ENCODE data around the gene ZBTB24. TPM values are rescaled to one million over a fixed set of nuclear protein-coding genes. Genes with fewer than 3 reads are reported as not detected.

The ZBTB24 gene
- total and polyA plus RNA-seq, 5 donors = 2.2 to 4.2 (median 3.4) TPM

- ATAC-seq (no peak), DNase-seq (no peak)
- 81% methylated on average over 4 of the region's 4 CpGs for WGBS
- intact Hi-C loops (cut with DNase I) = no loop called here
- Histone ChIP-seq H3K9me3 (ENCODE audit: control insufficient read depth, low read length) (no peaks in the 10 kb centered on the region), H3K27me3 (ENCODE audit: control insufficient read depth, insufficient read depth) (no peaks in the 10 kb centered on the region), H3K27ac (ENCODE audit: low read length) (no peak overlapping the region), H3K4me3 (ENCODE audit: low read length) (no peak overlapping the region), H3K4me1 (ENCODE audit: control insufficient read depth, insufficient read depth, low read length) (no peaks in the 10 kb centered on the region)
Measured at GRCh38 chr6:109498052-109498451, 15.0 kb upstream of the ZBTB24 start.

- no peak for DNase-seq
- intact Hi-C loops (cut with DNase I) = no loop called here
Measured at GRCh38 chr6:109496036-109496772, 13.2 kb upstream of the ZBTB24 start.

GRCh38 chr6:109493865-109494264, 10.8 kb upstream of the ZBTB24 start:
- Histone ChIP-seq H3K27me3 (ENCODE audit: control insufficient read depth, insufficient read depth) (no peaks in the 10 kb centered on the region), H3K9me3 (ENCODE audit: control insufficient read depth, low read length) (no peaks in the 10 kb centered on the region), H3K4me3 (ENCODE audit: low read length) (no peak overlapping the region), H3K27ac (ENCODE audit: low read length) (no peak overlapping the region), H3K4me1 (ENCODE audit: control insufficient read depth, insufficient read depth, low read length) (peaks cover 3% of the 10 kb centered on the region)
- WGBS = 87% methylated on average over 1 of the region's 1 CpG
- no peak for ATAC-seq
- no peak for DNase-seq
- intact Hi-C loops (cut with DNase I) = no loop called here

More at GRCh38 chr6:109496036-109496772, 13.2 kb upstream of the ZBTB24 start:
- Histone ChIP-seq H3K4me3 (ENCODE audit: low read length) (no peak overlapping the region), H3K9me3 (ENCODE audit: control insufficient read depth, low read length) (no peaks in the 10 kb centered on the region), H3K4me1 (ENCODE audit: control insufficient read depth, insufficient read depth, low read length) (peaks cover 3% of the 10 kb centered on the region), H3K27ac (ENCODE audit: low read length) (no peak overlapping the region), H3K27me3 (ENCODE audit: control insufficient read depth, insufficient read depth) (no peaks in the 10 kb centered on the region)
- ATAC-seq = no peak
- WGBS = 75% methylated on average over 9 of the region's 9 CpGs

GRCh38 chr6:109491207-109491938, 8.4 kb upstream of the ZBTB24 start:
- WGBS = 58% methylated on average over 5 of the region's 5 CpGs
- no peak overlapping the region for H3K4me3 ChIP-seq (ENCODE audit: low read length)
- no peaks in the 10 kb centered on the region for H3K9me3 ChIP-seq (ENCODE audit: control insufficient read depth, low read length)
- no peak overlapping the region for H3K27ac ChIP-seq (ENCODE audit: low read length)
- ATAC-seq = peak in 1 of 2 donors; percentile 31
- intact Hi-C loops (cut with DNase I) = no loop called here
- no peak for DNase-seq
- H3K4me1 ChIP-seq (ENCODE audit: control insufficient read depth, insufficient read depth, low read length) = peaks cover 3% of the 10 kb centered on the region
- H3K27me3 ChIP-seq (ENCODE audit: control insufficient read depth, insufficient read depth) = no peaks in the 10 kb centered on the region

GRCh38 chr6:109490713-109491112, 7.7 kb upstream of the ZBTB24 start:
- intact Hi-C loops (cut with DNase I) = no loop called here
- H3K4me3 ChIP-seq (ENCODE audit: low read length) = no peak overlapping the region
- WGBS = 65% methylated on average over 2 of the region's 2 CpGs
- H3K4me1 ChIP-seq (ENCODE audit: control insufficient read depth, insufficient read depth, low read length) = peaks cover 3% of the 10 kb centered on the region
- H3K27me3 ChIP-seq (ENCODE audit: control insufficient read depth, insufficient read depth) = no peaks in the 10 kb centered on the region
- ATAC-seq (no peak), DNase-seq (no peak)
- H3K9me3 ChIP-seq (ENCODE audit: control insufficient read depth, low read length) = no peaks in the 10 kb centered on the region
- H3K27ac ChIP-seq (ENCODE audit: low read length) = no peak overlapping the region

GRCh38 chr6:109488001-109488400, 5.0 kb upstream of the ZBTB24 start:
- DNase-seq (no peak), ATAC-seq (no peak)
- Histone ChIP-seq H3K27me3 (ENCODE audit: control insufficient read depth, insufficient read depth) (no peaks in the 10 kb centered on the region), H3K9me3 (ENCODE audit: control insufficient read depth, low read length) (no peaks in the 10 kb centered on the region), H3K27ac (ENCODE audit: low read length) (no peak overlapping the region), H3K4me1 (ENCODE audit: control insufficient read depth, insufficient read depth, low read length) (peaks cover 3% of the 10 kb centered on the region), H3K4me3 (ENCODE audit: low read length) (no peak overlapping the region)
- intact Hi-C loops (cut with DNase I) = no loop called here

- no peak for ATAC-seq
Measured at GRCh38 chr6:109486068-109486467, 3.0 kb upstream of the ZBTB24 start.

GRCh38 chr6:109485266-109485935, 2.4 kb upstream of the ZBTB24 start:
- no peaks in the 10 kb centered on the region for H3K9me3 ChIP-seq (ENCODE audit: control insufficient read depth, low read length)
- H3K27ac ChIP-seq (ENCODE audit: low read length) = no peak overlapping the region
- no peak overlapping the region for H3K4me3 ChIP-seq (ENCODE audit: low read length)
- intact Hi-C loops (cut with DNase I) = no loop called here
- WGBS = 66% methylated on average over 3 of the region's 3 CpGs
- ATAC-seq (no peak), DNase-seq (no peak)
- no peaks in the 10 kb centered on the region for H3K27me3 ChIP-seq (ENCODE audit: control insufficient read depth, insufficient read depth)
- H3K4me1 ChIP-seq (ENCODE audit: control insufficient read depth, insufficient read depth, low read length) = peaks cover 7% of the 10 kb centered on the region

More at GRCh38 chr6:109486068-109486467, 3.0 kb upstream of the ZBTB24 start:
- no peak for DNase-seq
- Histone ChIP-seq H3K4me3 (ENCODE audit: low read length) (no peak overlapping the region), H3K27ac (ENCODE audit: low read length) (no peak overlapping the region), H3K27me3 (ENCODE audit: control insufficient read depth, insufficient read depth) (no peaks in the 10 kb centered on the region), H3K9me3 (ENCODE audit: control insufficient read depth, low read length) (no peaks in the 10 kb centered on the region), H3K4me1 (ENCODE audit: control insufficient read depth, insufficient read depth, low read length) (peaks cover 5% of the 10 kb centered on the region)
- 99% methylated on average over 1 of the region's 1 CpG for WGBS
- intact Hi-C loops (cut with DNase I) = no loop called here

- no peak overlapping the region for H3K4me3 ChIP-seq (ENCODE audit: low read length)
- WGBS = 43% methylated on average over 3 of the region's 3 CpGs
- no peak overlapping the region for H3K27ac ChIP-seq (ENCODE audit: low read length)
- DNase-seq (no peak), ATAC-seq (no peak)
- H3K4me1 ChIP-seq (ENCODE audit: control insufficient read depth, insufficient read depth, low read length) = peaks cover 11% of the 10 kb centered on the region
- intact Hi-C loops (cut with DNase I) = no loop called here
- no peaks in the 10 kb centered on the region for H3K9me3 ChIP-seq (ENCODE audit: control insufficient read depth, low read length)
- no peaks in the 10 kb centered on the region for H3K27me3 ChIP-seq (ENCODE audit: control insufficient read depth, insufficient read depth)
Measured at GRCh38 chr6:109484122-109484521, 1.1 kb upstream of the ZBTB24 start.

GRCh38 chr6:109483735-109484057, 677 bp upstream of the ZBTB24 start:
- Histone ChIP-seq H3K27me3 (ENCODE audit: control insufficient read depth, insufficient read depth) (no peaks in the 10 kb centered on the region), H3K9me3 (ENCODE audit: control insufficient read depth, low read length) (no peaks in the 10 kb centered on the region), H3K4me3 (ENCODE audit: low read length) (peak overlapping the region; percentile 98), H3K4me1 (ENCODE audit: control insufficient read depth, insufficient read depth, low read length) (peaks cover 11% of the 10 kb centered on the region), H3K27ac (ENCODE audit: low read length) (peak overlapping the region; percentile 62)
- intact Hi-C loops (cut with DNase I) = no loop called here
- DNase-seq (no peak), ATAC-seq (no peak)
- WGBS = under 1% methylated on average over 6 of the region's 6 CpGs

GRCh38 chr6:109480993-109481480, 2.0 kb downstream of the ZBTB24 start:
- ATAC-seq = no peak

More at GRCh38 chr6:109480993-109481480, 2.0 kb downstream of the ZBTB24 start:
- WGBS = 96% methylated on average over 7 of the region's 7 CpGs
- peaks cover 11% of the 10 kb centered on the region for H3K4me1 ChIP-seq (ENCODE audit: control insufficient read depth, insufficient read depth, low read length)
- no peaks in the 10 kb centered on the region for H3K27me3 ChIP-seq (ENCODE audit: control insufficient read depth, insufficient read depth)
- intact Hi-C loops (cut with DNase I) = no loop called here
- no peaks in the 10 kb centered on the region for H3K9me3 ChIP-seq (ENCODE audit: control insufficient read depth, low read length)
- DNase-seq = no peak
- no peak overlapping the region for H3K27ac ChIP-seq (ENCODE audit: low read length)
- H3K4me3 ChIP-seq (ENCODE audit: low read length) = no peak overlapping the region
